NCI-H146 treated with DMSO at 0.1 percent for 48 hours (cell line): ENCODE results near the gene PARP1.
"Not testable (repeated sequence)": the region's sequence is repeated elsewhere in the genome, so short reads cannot be mapped to it uniquely, and the experiment has no call there.

Source experiments
- DNase-seq: peaks from one replicate; lab custom pipeline; 2025; ENCODE audit not compliant: unreplicated experiment; lab: John Stamatoyannopoulos, UW

PARP1 gene

DNA sequence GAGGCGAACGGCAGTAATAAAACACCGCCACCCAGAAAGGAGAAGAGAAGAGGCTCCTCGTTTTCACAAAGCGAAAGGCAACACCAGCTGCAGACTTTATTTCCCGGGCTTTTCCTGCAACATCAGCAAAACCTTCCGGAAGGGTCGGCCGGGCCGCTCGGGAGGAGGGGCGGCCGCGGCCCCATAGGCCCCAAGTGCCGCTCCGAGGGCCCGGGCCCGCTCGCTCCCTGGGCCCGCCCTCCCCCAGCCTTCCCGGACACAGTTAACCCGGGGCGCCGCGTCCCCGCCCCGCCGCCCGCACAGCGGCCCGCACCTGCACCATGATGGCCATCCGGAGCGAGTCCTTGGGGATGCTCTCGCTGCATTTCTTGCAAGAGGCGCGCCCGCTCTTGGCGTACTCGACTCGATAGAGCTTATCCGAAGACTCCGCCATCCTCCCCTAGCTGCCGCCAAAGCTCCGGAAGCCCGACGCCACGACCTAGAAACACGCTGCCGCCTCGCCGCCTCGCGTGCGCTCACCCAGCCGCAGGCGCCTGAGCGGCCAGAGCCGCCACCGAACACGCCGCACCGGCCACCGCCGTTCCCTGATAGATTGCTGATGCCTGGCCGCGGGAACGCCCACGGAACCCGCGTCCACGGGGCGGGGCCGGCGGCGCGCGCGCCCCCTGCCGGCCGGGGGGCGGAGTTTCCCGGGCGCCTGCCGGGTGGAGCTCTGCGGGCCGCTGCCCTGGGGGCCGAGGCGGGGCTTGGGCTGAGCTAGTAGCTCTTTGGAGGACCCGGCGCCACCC, at the start of gene PARP1:
PARP1 (minus strand) TSS at position 597 of the 788 bp plus-strand sequence; CDS start at position 433, 164 bp downstream.
- DNase-seq = peak; percentile 80

DNA sequence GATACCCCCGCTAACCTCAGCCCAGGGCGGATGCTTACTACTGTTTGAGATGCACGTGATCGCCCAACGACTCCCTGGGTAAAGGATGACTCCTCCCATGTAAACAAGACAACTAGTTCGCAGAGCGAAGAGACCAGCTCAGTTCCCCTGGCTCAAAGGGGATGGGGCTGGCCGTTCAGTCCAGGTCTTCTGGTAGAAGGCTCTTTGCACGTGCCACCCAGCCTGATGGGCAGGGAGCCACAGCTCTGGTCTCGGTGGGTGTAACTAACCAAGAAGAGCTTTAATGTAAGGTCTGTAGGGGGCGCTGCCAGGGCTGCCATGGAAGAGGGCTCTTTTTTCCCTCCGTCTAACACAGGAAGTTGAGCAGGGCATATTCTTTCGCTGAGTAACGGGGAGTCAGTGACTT, 49.4 kb upstream of the PARP1 start:
- no peak for DNase-seq

DNA sequence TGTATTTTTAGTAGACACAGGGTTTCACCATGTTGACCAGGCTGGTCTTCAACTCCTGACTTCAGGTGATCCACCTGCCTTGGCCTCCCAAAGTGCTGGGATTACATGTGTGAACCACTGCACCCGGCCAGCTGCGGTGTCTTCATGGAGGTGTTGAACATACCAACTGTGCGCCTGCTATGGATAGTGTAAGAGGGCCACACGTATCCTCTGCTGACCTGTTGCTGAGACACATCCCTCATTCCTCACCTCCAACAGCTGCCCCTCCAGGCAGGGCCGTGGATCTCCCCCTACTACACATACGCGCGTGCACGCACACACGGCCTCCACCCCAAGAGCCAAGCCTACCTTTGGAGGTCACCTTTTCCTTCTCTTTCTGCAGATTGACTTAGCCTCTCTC, 48.0 kb upstream of the PARP1 start:
- DNase-seq = no peak

DNA sequence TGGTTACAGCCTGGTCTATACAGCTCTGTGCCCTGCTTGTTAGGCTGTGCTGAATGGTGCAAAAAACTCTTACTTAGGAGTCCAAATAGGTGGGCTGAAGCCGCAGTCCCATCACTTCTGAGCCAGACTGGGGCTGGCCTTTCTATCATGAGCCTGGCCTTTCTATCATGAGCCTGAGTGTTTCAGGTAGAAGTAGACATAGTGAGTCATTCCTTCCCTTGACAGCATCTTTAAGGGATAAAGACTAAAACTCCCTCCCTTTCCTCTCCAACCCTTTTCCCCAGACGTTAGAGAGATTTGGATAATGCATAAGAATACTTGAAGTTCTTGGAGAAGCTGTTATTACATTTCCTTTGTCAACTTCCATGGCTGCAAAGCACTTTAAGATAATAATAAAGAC, 46.5 kb upstream of the PARP1 start:
- DNase-seq = no peak

DNA sequence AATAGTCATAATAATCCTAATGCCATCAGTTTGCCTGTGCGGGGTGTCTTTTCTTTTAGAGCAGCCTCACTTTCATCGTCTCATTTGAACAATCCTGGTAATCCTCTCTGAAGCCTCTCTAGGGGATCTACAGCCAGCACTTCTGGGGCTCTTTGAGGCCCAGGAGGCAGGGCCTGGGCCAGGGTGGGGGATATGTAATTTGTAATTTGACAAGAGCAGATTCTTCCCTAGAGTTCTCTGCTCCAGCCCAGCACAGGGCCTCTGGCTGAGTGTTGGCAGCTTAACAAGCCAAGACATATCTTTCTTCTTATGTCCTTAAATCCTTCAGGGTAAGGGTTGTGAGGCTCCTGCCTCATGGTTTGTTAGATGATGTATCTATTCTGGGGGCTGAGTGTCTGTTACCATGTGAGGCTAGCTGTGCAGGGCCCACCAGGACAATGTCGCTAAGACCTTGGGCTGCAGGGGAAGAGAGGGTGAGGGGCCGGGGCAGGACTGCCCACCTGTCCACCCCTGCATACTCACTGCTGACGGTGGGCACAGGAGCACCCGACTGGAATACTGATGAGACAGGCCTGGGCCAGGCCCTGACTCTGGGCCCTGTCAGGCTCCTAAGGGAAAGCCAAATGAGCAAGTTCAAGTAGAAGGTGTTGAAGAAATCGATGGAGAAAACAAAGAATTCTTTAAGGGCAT, 45.3 kb upstream of the PARP1 start:
- no peak for DNase-seq

DNA sequence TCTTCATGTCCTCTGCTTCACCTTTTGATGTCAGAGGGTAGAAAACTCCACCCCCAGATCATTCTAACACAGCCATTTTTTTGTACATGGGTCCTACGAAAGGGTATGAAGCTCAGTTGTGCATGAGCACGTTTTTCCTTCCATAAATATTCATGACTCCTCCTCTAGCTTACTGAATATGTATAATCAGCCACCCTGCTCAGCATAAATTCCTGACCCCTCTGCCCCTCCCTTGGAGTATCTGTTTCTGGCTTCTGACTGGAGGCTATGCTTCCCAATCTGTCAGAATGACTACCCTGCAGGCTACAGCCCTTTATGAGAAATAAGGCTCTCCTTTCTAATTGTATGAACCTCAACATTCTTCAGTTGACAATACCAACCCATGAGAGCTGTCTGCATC, 42.8 kb upstream of the PARP1 start:
- no peak for DNase-seq

DNA sequence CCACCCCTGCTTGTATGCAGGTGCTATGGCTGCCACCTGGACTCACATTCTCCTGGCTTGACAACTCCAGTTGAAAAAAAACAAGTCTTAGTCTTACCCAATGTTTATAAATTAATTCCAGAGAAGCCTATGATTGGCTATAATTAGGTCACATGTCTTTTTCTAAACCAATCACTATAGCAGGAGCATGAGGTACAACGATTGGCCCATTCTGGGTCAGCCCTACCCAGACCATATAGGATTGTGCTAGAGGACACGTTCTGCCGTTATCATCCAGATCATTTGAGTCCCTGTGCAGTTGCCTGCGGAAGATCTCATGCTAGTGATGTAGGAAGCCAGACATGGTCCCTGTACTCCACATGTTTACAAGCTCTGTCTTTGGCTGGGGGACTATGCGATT, 41.9 kb upstream of the PARP1 start:
- DNase-seq = no peak

DNA sequence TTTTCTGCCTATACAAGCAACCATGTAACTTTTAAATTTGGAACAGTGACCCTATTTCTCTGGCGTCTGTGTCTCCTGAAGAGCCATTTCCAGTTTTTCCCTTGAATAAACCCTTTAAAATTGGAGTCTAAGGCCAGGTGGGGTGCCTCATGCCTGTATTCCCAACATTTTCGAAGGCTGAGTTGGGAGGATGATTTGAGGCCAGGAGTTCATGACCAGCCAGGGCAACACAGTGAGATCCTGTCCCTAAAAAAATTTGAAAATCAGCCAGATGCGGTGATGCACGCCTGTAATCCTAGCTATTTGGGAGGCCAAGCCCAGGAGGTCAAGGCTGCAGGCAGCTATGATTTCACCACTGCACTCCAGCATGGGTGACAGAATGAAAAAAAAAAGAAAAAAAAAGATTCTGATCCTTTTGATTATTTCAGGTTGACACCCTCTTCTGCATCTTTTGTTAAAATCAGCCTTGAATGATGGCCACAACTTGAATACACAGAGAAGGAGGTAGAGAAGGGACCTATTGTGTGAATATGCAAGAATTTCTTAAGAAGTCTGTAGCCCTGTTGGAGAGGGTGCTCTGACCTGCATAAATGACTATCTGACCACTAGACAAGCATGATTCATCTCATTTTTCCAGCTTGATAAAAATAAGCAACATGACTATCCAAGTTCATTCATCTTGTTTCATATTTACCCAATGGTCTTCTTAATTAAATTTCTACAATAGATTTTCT, 40.2 kb upstream of the PARP1 start:
- DNase-seq = no peak

DNA sequence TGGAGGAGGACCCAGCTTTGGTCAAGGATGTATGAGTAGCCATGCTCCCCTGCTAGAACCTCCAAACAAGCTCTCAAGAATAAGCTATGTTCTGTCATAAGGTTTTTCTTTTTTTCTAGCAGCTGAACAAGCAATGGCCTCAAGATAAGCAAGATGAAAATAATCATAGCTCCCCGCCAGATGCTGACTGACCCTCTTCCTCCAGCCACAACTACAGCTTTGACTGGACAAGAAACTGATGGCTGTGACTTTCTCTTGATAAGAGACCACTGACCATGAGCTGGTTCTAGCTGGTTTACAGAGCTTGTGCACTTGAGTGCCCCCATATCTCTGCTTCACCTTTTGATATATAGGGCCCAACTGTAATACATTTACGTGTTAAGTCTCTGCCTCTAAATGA, 38.2 kb upstream of the PARP1 start:
- DNase-seq = no peak

DNA sequence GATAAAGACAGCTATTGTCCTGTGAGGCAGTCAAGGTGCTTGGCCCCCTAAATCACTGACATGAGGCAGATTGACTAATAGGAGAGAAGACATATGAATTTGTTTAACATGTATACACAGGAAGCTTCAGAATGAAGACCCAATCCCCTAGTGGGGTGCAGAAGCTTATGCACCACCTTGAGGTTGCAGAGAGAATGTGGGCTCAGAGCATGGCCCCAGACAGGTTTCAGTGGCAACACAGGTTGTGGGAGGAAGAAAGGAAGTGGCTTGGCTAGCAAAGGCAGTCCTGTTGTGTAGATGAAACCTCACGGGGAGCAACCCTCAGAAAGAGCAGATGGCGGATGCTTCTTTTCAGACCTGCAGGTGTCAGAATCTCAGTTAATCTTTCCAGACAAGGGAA, 37.0 kb upstream of the PARP1 start:
- peak; percentile 23 for DNase-seq

DNA sequence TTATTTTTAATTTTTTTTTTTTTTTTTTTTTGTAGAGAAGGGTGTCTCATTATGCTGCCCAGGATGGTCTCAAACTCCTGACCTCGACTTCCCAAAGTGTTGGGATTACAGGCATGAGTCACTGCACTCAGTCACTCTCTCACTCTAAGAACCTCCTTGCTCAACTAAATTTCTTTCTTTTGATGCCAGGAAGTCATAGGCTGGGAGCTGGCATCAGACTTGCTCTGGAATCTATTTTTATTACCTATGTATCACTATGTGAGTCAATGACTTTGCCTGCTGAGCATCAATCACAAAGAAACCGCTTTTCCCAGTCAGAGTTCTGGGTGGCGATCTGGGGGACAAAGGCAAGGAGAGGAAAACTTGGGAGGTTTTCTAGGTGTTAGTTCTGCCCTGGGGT, 35.5 kb upstream of the PARP1 start:
- no peak for DNase-seq

DNA sequence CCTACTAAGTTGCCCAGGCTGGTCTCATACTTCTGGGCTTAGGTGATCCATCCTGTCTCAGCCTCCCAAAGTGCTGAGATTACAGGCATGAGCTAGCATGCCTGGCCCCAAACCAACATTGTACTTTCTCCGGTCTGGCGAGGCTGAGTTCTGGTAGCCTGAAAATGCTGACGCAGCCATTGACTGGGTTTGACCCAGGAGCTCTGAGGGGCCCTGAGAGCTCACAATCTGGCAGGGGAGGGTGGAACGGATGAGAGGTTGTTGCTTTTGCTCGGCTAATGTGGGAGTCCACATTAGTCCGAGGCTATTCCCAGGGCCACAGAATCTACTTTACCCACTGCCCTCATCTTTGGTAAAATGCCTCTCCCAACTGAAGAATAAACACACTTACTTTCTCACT, 35.1 kb upstream of the PARP1 start:
- DNase-seq = no peak

DNA sequence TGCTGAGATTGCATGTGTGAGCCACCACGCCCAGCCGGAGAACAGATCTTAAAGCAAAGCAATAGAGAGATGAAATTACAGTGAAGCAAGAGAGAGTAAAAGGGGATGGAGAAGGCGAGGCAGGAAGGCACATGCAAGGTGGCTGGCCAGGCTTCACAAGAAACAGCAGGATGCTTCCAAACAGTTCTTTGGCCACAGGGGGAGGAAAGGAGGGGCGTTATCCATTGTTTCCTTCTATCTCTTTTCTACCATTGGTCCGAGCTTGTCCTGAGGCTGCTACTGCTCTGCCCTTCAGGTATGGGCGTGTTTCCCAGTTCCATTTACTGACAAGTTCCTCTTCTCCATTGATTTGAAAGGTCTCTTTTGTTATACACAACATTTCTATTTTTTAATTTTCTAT, 33.7 kb upstream of the PARP1 start:
- no peak for DNase-seq

DNA sequence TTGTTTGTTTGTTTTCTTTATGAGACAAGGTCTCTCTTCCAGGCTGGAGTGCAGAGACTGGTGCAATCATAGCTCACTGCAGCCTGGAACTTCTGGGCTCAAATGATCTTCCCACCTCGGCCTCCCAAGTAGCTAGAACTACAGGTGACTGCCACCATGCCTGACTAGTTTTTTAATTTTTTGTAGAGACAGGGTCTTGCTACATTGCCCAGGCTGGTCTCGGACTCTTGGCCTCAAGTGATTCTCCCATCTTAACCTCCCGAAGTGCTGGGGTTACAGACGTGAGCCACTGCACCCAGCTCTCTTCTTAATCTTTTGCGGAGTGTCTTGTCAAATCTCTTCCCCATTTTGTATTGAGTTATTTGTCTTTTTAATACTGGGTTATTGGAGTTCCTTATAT, 32.6 kb upstream of the PARP1 start:
- no peak for DNase-seq

DNA sequence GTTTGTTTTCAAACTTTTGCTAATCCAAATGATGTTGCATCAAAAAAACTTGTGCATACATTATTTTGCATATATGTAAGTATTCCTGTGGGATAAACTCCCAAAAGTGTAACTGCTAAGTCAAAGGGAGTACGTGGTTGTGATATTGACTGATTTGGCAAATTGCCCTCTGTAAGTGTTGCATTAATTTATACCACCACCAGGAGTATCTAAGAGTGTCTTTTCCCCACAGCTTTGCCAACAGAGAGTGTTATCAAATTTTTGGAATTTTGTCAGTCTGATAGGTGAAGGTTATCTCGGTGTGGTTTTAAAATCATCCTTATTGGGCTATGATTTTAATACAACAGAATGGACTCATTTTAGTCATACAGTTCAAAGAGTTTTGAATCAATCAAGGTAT, 30.1 kb upstream of the PARP1 start:
- DNase-seq = no peak

DNA sequence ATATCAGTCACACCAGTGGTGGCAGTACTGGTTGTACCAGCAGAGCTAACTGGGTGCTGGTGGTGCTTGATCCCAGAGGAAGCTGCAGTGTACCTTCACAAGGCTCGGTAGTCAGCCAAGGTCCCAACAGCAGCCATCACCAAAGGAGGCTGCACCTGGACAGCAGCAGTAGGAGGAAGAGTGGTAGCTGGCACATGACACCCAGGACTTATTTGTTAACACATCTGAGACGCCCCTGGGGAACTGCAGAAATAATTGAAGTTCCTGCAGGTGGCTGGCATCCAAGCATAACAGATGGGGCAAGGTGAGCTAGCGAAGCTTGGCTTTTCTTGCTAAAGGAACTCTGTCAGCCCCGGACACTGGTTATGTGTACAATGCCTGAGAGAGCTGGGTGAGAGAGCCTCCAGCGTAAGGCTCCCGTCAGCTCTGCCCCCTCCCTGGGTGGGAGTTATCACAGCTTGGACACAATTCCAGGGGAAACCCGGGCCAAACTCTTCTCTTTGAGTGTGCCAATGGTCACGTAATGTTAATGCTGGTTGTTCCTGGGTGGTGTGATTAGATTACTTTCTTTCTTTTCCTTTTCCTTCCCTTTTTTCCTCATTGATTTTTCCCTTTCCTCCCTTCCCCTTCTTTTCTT, 29.1 kb upstream of the PARP1 start:
- peak; percentile 60 for DNase-seq

DNA sequence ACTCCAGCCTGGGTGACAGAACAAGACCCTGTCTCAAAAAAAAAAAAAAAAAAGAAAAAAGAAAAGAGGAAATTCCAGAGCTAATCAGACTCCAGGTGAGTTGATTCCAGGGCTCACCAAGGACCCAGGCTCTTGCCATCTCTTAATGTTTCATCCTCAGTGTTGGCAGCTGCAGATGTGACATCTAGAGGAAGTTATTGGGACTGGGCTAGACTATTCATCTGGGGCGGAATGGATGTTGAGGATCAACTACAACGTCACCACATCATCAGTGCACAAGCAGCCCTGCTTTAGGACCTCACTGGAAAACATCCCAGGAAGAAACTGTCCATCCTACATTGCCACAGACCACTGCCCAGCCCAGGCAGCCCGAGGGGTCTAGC, 28.6 kb upstream of the PARP1 start:
- no peak for DNase-seq

DNA sequence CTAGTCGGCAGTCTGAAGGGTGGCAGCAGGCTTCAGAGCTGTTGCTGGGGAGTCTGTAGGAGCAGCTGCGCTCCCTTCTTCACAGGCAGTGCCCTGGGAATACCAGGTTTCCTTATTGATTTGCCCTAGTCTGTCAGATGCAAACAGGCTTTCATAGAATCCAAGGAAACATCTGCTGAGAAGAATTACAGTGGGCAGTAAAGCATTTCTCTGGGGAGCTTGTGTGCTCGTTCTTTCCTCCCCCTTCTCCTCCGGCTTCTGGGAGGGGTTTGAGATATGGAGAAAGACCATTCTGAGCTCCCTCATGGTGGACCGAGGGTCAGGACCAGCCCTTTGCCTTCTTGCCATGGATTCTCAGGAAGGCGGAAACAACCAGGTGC, 25.4 kb upstream of the PARP1 start:
- no peak for DNase-seq

DNA sequence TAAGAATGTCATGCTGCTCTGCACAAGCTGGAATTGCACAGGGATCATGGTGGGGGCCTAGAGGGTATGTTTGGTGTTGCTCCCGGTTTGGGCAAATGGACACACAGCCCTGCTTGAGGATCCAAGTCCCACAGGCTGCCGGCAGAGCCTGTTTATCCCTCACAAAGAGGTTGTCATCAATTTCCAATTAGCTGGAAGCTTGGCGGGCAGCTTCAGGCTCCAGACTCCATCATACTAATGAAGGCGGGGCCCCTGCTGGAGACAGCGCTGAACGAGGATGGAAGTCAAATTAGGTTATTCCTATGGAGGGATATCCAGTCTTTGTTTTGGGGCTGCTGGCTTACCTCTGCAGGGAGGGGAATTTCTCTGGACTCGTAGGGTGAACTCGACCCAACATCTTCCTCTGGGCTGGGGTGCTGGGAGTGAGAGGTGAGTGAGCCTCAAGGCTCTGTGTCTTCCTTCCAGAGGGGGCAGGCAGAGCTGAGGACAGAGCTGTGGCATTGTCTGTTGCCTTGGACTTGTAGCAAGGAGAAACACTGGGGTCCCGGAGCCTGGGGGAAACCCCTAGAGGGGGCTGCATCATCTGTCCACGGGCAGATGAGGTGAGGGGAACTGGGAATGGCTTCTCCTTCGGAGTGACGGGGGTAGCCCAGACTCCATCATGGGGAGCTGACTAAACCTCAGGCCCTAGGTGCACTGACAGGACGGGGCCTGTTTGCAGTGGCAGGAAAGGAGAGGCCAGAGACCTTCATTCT, 24.9 kb upstream of the PARP1 start:
- DNase-seq = no peak

DNA sequence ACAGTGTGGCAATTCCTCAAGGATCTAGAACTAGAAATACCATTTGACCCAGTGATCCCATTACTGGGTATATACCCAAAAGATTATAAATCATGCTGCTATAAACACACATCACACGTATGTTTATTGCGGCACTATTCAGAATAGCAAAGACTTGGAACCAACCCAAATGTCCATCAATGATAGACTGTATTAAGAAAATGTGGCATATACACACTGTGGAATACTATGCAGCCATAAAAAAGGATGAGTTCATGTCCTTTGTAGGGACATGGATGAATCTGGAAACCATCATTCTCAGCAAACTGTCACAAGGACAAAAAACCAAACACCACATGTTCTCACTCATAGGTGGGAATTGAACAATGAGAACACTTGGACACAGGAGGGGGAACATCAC, 24.0 kb upstream of the PARP1 start:
- not testable (repeated sequence) for DNase-seq
